HepG2 (cell line): ENCODE results near the gene NT5C2. TPM values are rescaled to one million over a fixed set of nuclear protein-coding genes. Genes with fewer than 3 reads are reported as not detected.
"Not testable (repeated sequence)": the region's sequence is repeated elsewhere in the genome, so short reads cannot be mapped to it uniquely, and the experiment has no call there.

ENCODE experiments used
- ATAC-seq: fragments of 200-7000 bp; cut with Tn5 transposase; 3 replicates; pipeline ENCODE4 v1.9.1; 2020; ENCODE audit warnings: mild to moderate bottlenecking, moderate library complexity
- BruUV-seq: library from RNA; stranded (reverse); fragments of 400-500 nt; replicated peaks from 2 replicates; lab custom pipeline; 2021; lab: Mats Ljungman, UMichigan
- CTCF ChIA-PET: fragments of 300-600 bp; formaldehyde crosslinking; extraction: SDS; loops from one replicate; lab custom pipeline; 2021; ENCODE audit warnings: low total read pairs, inconsistent platforms, low intra/inter-chr PET ratio; lab: Yijun Ruan, JAX
- POLR2A ChIA-PET: fragments of 350-600 bp; sonication (Branson Sonifier 250); formaldehyde crosslinking; loops from one replicate; lab custom pipeline; 2020; ENCODE audit warnings: antibody characterized with exemption, inconsistent platforms; lab: Yijun Ruan, JAX
- DNase-seq: peaks from one replicate; pipeline ENCODE4 v3.0.0-alpha.2; 2015; ENCODE audit warnings: low spot score
- FAIRE-seq: peaks from 3 replicates; lab custom pipeline; 2011; peaks lifted over from hg19 to GRCh38; lab: Jason Lieb, UNC
- H2AFZ ChIP-seq: one replicate; pipeline ENCODE4 v1.6.1; 2011; ENCODE audit warnings: low read length, inconsistent platforms
- H3K27ac ChIP-seq: fragments of 300-600 bp; 3 replicates; pipeline ENCODE4 v1.8.0; 2011; ENCODE audit warnings: mixed run types, mild to moderate bottlenecking, mixed read lengths, low read length, inconsistent platforms; ENCODE audit not compliant: insufficient read depth; ENCODE audit errors: extremely low read length
- H3K27me3 ChIP-seq, 2 experiments: fragments of 200-600 bp in 1 of 2; 2 replicates in 1 of 2; 3 replicates in 1 of 2; pipeline versions ENCODE4 v1.6.0 to v1.8.0; 2011; ENCODE audit warnings: low read length in 2 of 2, mild to moderate bottlenecking in 2 of 2, moderate library complexity in 2 of 2, inconsistent platforms in 1 of 2; ENCODE audit not compliant: insufficient read depth in 2 of 2, control insufficient read depth in 1 of 2
- H3K36me3 ChIP-seq, 2 experiments: fragments of 200-600 bp in 1 of 2; replicated peaks in 1 of 2; 2 replicates in 1 of 2; 3 replicates in 1 of 2; pipeline versions ENCODE4 v1.5.1 to v1.8.0; 2011; ENCODE audit warnings: low read length in 2 of 2, inconsistent platforms in 1 of 2; ENCODE audit not compliant: insufficient read depth in 2 of 2, control insufficient read depth in 1 of 2
- H3K4me1 ChIP-seq: 2 replicates; pipeline ENCODE4 v1.5.1; 2012; ENCODE audit warnings: low read length, inconsistent platforms; ENCODE audit not compliant: insufficient read depth
- H3K4me2 ChIP-seq: 2 replicates; pipeline ENCODE4 v1.6.0; 2011; ENCODE audit warnings: low read depth, low read length, inconsistent platforms
- H3K4me3 ChIP-seq, 3 experiments: fragments of 200-600 bp in 1 of 3; sonication (generic), shearing (Covaris generic) in 1 of 3; replicated peaks in 1 of 3; 2 replicates each; pipeline ENCODE4 v1.5.1; 2011 to 2016; ENCODE audit warnings: low read length in 3 of 3, inconsistent platforms in 2 of 3, low read depth in 2 of 3, mild to moderate bottlenecking in 2 of 3, control low read depth in 1 of 3, mixed read lengths in 1 of 3; ENCODE audit not compliant: insufficient read depth in 1 of 3
- H3K79me2 ChIP-seq: one replicate; pipeline ENCODE4 v1.6.1; 2011; ENCODE audit warnings: low read length, inconsistent platforms; ENCODE audit not compliant: insufficient read depth
- H3K9ac ChIP-seq: 2 replicates; pipeline ENCODE4 v1.6.0; 2011; ENCODE audit warnings: mild to moderate bottlenecking, low read depth, low read length, inconsistent platforms; ENCODE audit not compliant: insufficient read depth
- H3K9me3 ChIP-seq: 2 replicates; pipeline ENCODE4 v1.5.1; 2012; ENCODE audit warnings: mild to moderate bottlenecking, low read length
- H4K20me1 ChIP-seq: 2 replicates; pipeline ENCODE4 v1.6.0; 2011; ENCODE audit warnings: inconsistent platforms, mild to moderate bottlenecking, low read length, moderate library complexity; ENCODE audit not compliant: insufficient read depth
- MIER3 ChIP-seq: IDR thresholded peaks from 2 replicates; pipeline ENCODE4 v1.6.1; 2016; ENCODE audit warnings: missing compliant biosample characterization, borderline replicate concordance
- SNAI1 ChIP-seq: sonication (generic); formaldehyde crosslinking; IDR thresholded peaks from 2 replicates; pipeline ENCODE4 v1.5.0; 2020; ENCODE audit warnings: mild to moderate bottlenecking, missing genetic modification reagents, borderline replicate concordance
- TOPORS ChIP-seq: sonication (generic); formaldehyde crosslinking; IDR thresholded peaks from 2 replicates; pipeline ENCODE4 v1.8.0; 2023; ENCODE audit warnings: mild to moderate bottlenecking, missing genetic modification reagents
- ZNF841 ChIP-seq: sonication (generic); formaldehyde crosslinking; IDR thresholded peaks from 2 replicates; pipeline ENCODE4 v1.8.1; 2023; ENCODE audit warnings: missing genetic modification reagents, borderline replicate concordance
- WGBS: methylation state at CpG from one replicate; pipeline ENCODE4 v1.1.6; 2017; ENCODE audit warnings: low lambda C conversion rate; 5-methylcytosine and 5-hydroxymethylcytosine counted together
- in situ Hi-C: cut with HindIII; loops from 2 replicates; pipeline ENCODE4 v1.10.0; 2017; ENCODE audit warnings: low pct_unique_long_range_greater_than_20kb; ENCODE audit not compliant: extremely low pct_ligation_motif_present
- intact Hi-C: fragments of 100-400 bp; cut with micrococcal nuclease; formaldehyde crosslinking; loops from one replicate; pipeline ENCODE4 v1.10.0; 2022; ENCODE audit not compliant: unreplicated experiment
- polyA plus RNA-seq, 8 experiments: library from polyadenylated mRNA; depleted of rRNA in 3 of 8; stranded (reverse) in 7 of 8; unstranded in 1 of 8; fragments of >200 nt; fragmentation: Illumina TruSeq in 4 of 8; extraction: Trizol in 4 of 8; gene quantifications; 2 replicates each; pipeline versions ENCODE4 v1.2.1 to v1.2.3, GENCODE V29; 2011 to 2016; ENCODE audit warnings: low read depth in 4 of 8, missing spikeins in 1 of 8, mixed read lengths in 1 of 8; ENCODE audit not compliant: insufficient read depth in 1 of 8
- total RNA-seq, 5 experiments: library from RNA; depleted of rRNA; stranded (reverse); fragments of >200 nt; fragmentation: Illumina TruSeq; extraction: Trizol; gene quantifications; 2 replicates each; pipeline ENCODE4 v1.2.3, GENCODE V29; 2016; ENCODE audit warnings: low read depth in 1 of 5
- TF ChIP-seq, protein P1 (sequence below): sonication (generic); formaldehyde crosslinking; IDR thresholded peaks from 2 replicates; pipeline ENCODE4 v1.5.1; 2020; ENCODE audit warnings: mild to moderate bottlenecking, missing genetic modification reagents

NT5C2 gene
- total and polyA plus RNA-seq, 2 of the 13 experiments (the other 11 are each of a cell fraction or from before 2014, with no cell fraction given): 40.6 to 55.2 TPM

DNA sequence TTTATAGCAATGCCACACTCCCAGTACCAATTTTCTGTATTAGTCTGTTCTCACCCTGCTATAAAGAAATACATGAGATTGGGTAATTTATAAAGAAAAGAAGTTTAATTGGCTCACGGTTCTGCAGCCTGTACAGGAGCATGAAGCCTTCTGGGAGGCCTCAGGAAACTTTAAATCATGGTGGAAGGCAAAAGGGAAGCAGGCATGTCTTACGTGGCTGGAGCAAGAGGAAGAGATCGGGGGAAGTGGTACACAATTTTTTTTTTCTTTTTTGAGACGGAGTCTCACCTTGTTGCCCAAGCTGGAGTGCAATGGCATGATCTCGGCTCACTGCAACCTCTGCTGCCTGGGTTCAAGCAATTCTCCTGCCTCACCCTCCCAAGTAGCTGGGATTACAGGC, 31.6 kb upstream of the NT5C2 start:
- BruUV-seq, FAIRE-seq, intact Hi-C loops, ATAC-seq, H3K27ac ChIP-seq, CTCF ChIA-PET, H3K79me2 ChIP-seq, H2AFZ ChIP-seq, H3K27me3 ChIP-seq, H3K4me3 ChIP-seq, H3K4me2 ChIP-seq, H3K9ac ChIP-seq, H3K36me3 ChIP-seq, in situ Hi-C loops, H4K20me1 ChIP-seq, DNase-seq: not testable (repeated sequence)
- Histone ChIP-seq H3K9me3 (peaks cover 18% of the 10 kb centered on the region), H3K4me1 (peaks cover 30% of the 10 kb centered on the region)
- WGBS: 72% methylated on average over 5 of the region's 5 CpGs
- POLR2A ChIA-PET: interaction anchor here (0.8 kb wide), 1 partner anchor 32 kb away, joined by 3 read pairs; no protein-coding TSS in a partner anchor

- Histone ChIP-seq H2AFZ (no peak overlapping the region), H3K79me2 (no peaks in the 10 kb centered on the region), H3K36me3 (no peaks in the 10 kb centered on the region), H3K9ac (no peak overlapping the region), H3K27ac (no peak overlapping the region), H3K4me3 (no peak overlapping the region), H3K27me3 (no peaks in the 10 kb centered on the region), H3K9me3 (peaks cover 18% of the 10 kb centered on the region), H3K4me2 (no peak overlapping the region), H4K20me1 (no peaks in the 10 kb centered on the region), H3K4me1 (peaks cover 24% of the 10 kb centered on the region)
- ChIA-PET CTCF (no interaction called here), POLR2A (no interaction called here)
- TF ChIP-seq MIER3 (CRISPR knock-in tag): no peak
- TF ChIP-seq SNAI1 (CRISPR knock-in tag): no peak
- 0 out of 2 replicates have a peak, but pooled peaks have one; percentile 40 for TF ChIP-seq TOPORS (CRISPR knock-in tag)
- TF ChIP-seq, protein P1, sequence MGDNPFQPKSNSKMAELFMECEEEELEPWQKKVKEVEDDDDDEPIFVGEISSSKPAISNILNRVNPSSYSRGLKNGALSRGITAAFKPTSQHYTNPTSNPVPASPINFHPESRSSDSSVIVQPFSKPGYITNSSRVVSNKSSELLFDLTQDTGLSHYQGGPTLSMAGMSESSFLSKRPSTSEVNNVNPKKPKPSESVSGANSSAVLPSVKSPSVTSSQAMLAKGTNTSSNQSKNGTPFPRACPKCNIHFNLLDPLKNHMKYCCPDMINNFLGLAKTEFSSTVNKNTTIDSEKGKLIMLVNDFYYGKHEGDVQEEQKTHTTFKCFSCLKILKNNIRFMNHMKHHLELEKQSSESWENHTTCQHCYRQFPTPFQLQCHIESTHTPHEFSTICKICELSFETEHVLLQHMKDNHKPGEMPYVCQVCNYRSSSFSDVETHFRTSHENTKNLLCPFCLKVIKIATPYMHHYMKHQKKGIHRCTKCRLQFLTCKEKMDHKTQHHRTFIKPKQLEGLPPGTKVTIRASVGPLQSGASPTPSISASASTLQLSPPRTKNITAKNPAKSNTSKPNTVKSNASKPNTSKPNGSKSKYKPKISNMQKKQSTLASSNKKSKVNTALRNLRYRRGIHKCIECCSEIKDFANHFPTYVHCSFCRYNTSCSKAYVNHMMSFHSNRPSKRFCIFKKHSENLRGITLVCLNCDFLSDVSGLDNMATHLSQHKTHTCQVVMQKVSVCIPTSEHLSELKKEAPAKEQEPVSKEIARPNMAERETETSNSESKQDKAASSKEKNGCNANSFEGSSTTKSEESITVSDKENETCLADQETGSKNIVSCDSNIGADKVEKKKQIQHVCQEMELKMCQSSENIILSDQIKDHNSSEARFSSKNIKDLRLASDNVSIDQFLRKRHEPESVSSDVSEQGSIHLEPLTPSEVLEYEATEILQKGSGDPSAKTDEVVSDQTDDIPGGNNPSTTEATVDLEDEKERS (CRISPR knock-in tag): 0 out of 2 replicates have a peak, but pooled peaks have one; percentile 53
- peak; percentile 100 for TF ChIP-seq ZNF841 (CRISPR knock-in tag)
- in situ Hi-C loops (no loop called here), intact Hi-C loops (no loop called here)
- FAIRE-seq (no peak), DNase-seq (no peak), ATAC-seq (no peak)
- BruUV-seq: no TSS peak
- WGBS: 77% methylated on average over 4 of the region's 4 CpGs
These were observed 31.1 kb upstream of the NT5C2 start for GRCh38 chr10:103224133-103224532.
